Endothelial cell of umbilical vein (primary cell): Measurements from ENCODE around the gene CDH23. TPM values are rescaled to one million over a fixed set of nuclear protein-coding genes. Genes with fewer than 3 reads are reported as not detected.

Experiments
- BruUV-seq: library from RNA; stranded (reverse); fragments of 400-500 nt; replicated peaks from 2 replicates; lab custom pipeline; 2021; lab: Mats Ljungman, UMichigan
- CTCF ChIA-PET: fragments of 300-600, 350-600 bp; sonication (Branson Sonifier 250); formaldehyde crosslinking; loops from one replicate; lab custom pipeline; 2021; ENCODE audit warnings: antibody characterized with exemption, inconsistent platforms; lab: Charles Lee
- POLR2A ChIA-PET: fragments of 300-600, 350-600 bp; sonication (Branson Sonifier 250); formaldehyde crosslinking; loops from one replicate; lab custom pipeline; 2021; ENCODE audit warnings: antibody characterized with exemption, inconsistent platforms; lab: Charles Lee
- DNase-seq: peaks from one replicate; pipeline ENCODE4 v3.0.0-alpha.2; 2011; ENCODE audit warnings: low read depth, low spot score
- FAIRE-seq: peaks from 2 replicates; lab custom pipeline; 2011; peaks lifted over from hg19 to GRCh38; lab: Jason Lieb, UNC
- H2AFZ ChIP-seq: 2 replicates; pipeline ENCODE4 v1.6.0; 2012; ENCODE audit warnings: low read depth, low read length, control low read depth, inconsistent platforms
- H3K27ac ChIP-seq: 2 replicates; pipeline ENCODE4 v1.5.1; 2011; ENCODE audit warnings: low read depth, mild to moderate bottlenecking, control low read depth, low read length, moderate library complexity; ENCODE audit not compliant: insufficient read depth
- H3K27me3 ChIP-seq, 2 experiments: 2 replicates each; pipeline versions ENCODE4 v1.6.0 to v1.6.1; 2011; ENCODE audit warnings: low read length in 2 of 2, mixed read lengths in 1 of 2; ENCODE audit not compliant: control insufficient read depth in 2 of 2, insufficient read depth in 2 of 2
- H3K36me3 ChIP-seq, 2 experiments: 2 replicates in 1 of 2; 3 replicates in 1 of 2; pipeline ENCODE4 v1.5.1; 2011; ENCODE audit warnings: low read length in 2 of 2, mild to moderate bottlenecking in 1 of 2, moderate library complexity in 1 of 2; ENCODE audit not compliant: control insufficient read depth in 2 of 2, insufficient read depth in 2 of 2; ENCODE audit errors: extremely low read depth in 1 of 2
- H3K4me1 ChIP-seq: 3 replicates; pipeline ENCODE4 v1.5.1; 2011; ENCODE audit warnings: mild to moderate bottlenecking, low read length; ENCODE audit not compliant: control insufficient read depth, insufficient read depth; ENCODE audit errors: extremely low read depth
- H3K4me2 ChIP-seq: 2 replicates; pipeline ENCODE4 v1.6.1; 2011; ENCODE audit warnings: low read length, control low read depth, mixed read lengths; ENCODE audit not compliant: insufficient read depth
- H3K4me3 ChIP-seq, 3 experiments: fragments of 200-600 bp in 1 of 3; sonication (generic), shearing (Covaris generic) in 1 of 3; replicated peaks in 1 of 3; 2 replicates each; pipeline ENCODE4 v1.5.1; 2011 to 2016; ENCODE audit warnings: control low read depth in 3 of 3, low read length in 3 of 3, mild to moderate bottlenecking in 2 of 3, inconsistent platforms in 1 of 3, low read depth in 1 of 3, moderate library complexity in 1 of 3; ENCODE audit not compliant: insufficient read depth in 1 of 3
- H3K79me2 ChIP-seq: 2 replicates; pipeline ENCODE4 v1.6.0; 2012; ENCODE audit warnings: low read length, inconsistent platforms; ENCODE audit not compliant: control insufficient read depth, insufficient read depth
- H3K9ac ChIP-seq: replicated peaks from 2 replicates; pipeline ENCODE3; 2011; ENCODE audit warnings: low read length, control low read depth; ENCODE audit not compliant: insufficient read depth; ENCODE audit errors: extremely low read depth
- H3K9me1 ChIP-seq: replicated peaks from 3 replicates; pipeline ENCODE4 v1.6.0; 2011; ENCODE audit warnings: mild to moderate bottlenecking, low read length; ENCODE audit not compliant: control insufficient read depth, insufficient read depth; ENCODE audit errors: extremely low read depth
- H3K9me3 ChIP-seq: replicated peaks from 2 replicates; pipeline ENCODE4 v1.5.1; 2012; ENCODE audit warnings: low read length, inconsistent platforms; ENCODE audit not compliant: control insufficient read depth, insufficient read depth
- H4K20me1 ChIP-seq: replicated peaks from 2 replicates; pipeline ENCODE3; 2011; ENCODE audit warnings: mild to moderate bottlenecking, low read length; ENCODE audit not compliant: control insufficient read depth, insufficient read depth; ENCODE audit errors: extremely low read depth
- EZH2 ChIP-seq: IDR thresholded peaks from 2 replicates; pipeline ENCODE4 v1.6.1; 2012; ENCODE audit warnings: borderline replicate concordance, low read depth, mild to moderate bottlenecking, moderate library complexity, low read length, inconsistent platforms; ENCODE audit not compliant: severe bottlenecking
- FOS ChIP-seq: IDR thresholded peaks from 2 replicates; pipeline ENCODE4 v1.6.1; 2011; ENCODE audit warnings: mild to moderate bottlenecking, low read length, moderate library complexity, borderline replicate concordance; ENCODE audit not compliant: insufficient read depth
- GATA2 ChIP-seq: IDR thresholded peaks from 2 replicates; pipeline ENCODE4 v1.7.0; 2011; ENCODE audit warnings: low read depth, mild to moderate bottlenecking, moderate library complexity, mixed read lengths, low read length; ENCODE audit not compliant: insufficient read length, insufficient read depth
- JUN ChIP-seq: IDR thresholded peaks from 2 replicates; pipeline ENCODE4 v1.6.1; 2011; ENCODE audit warnings: borderline replicate concordance, low read depth; ENCODE audit not compliant: insufficient read length, insufficient read depth
- MYC ChIP-seq: IDR thresholded peaks from one replicate; pipeline ENCODE4 v1.6.1; 2011; ENCODE audit warnings: mild to moderate bottlenecking, low read depth, low read length
- POLR2A ChIP-seq: IDR thresholded peaks from 2 replicates; pipeline ENCODE4 v1.6.1; 2012; ENCODE audit warnings: low read depth, mild to moderate bottlenecking, control low read depth, low read length
- POLR2AphosphoS5 ChIP-seq: IDR thresholded peaks from 2 replicates; pipeline ENCODE4 v1.6.1; 2012; ENCODE audit warnings: low read depth, mild to moderate bottlenecking, control low read depth, low read length, moderate library complexity; ENCODE audit not compliant: insufficient read depth
- dilution Hi-C: fragments of 300-500 bp; cut with MboI; formaldehyde crosslinking; loops from one replicate; pipeline ENCODE4 v1.15.0; 2019; ENCODE audit warnings: low sequenced_read_pairs; ENCODE audit not compliant: extremely low pct_ligation_motif_present
- intact Hi-C: fragments of 100-400 bp; cut with micrococcal nuclease; formaldehyde crosslinking; loops from one replicate; pipeline ENCODE4 v1.10.0; 2022
- polyA plus RNA-seq, 4 experiments: library from polyadenylated mRNA; depleted of rRNA in 3 of 4; stranded (reverse) in 3 of 4; unstranded in 1 of 4; fragments of >200 nt; gene quantifications; 2 replicates each; pipeline versions ENCODE4 v1.2.1 to v1.2.3, GENCODE V29; 2011 to 2012; ENCODE audit warnings: missing spikeins in 1 of 4
- total RNA-seq: library from RNA; stranded (reverse); gene quantifications from 2 replicates; pipeline ENCODE4 v1.2.3, GENCODE V29; 2021
- TF ChIP-seq, protein P1 (sequence below): IDR thresholded peaks from 2 replicates; pipeline ENCODE4 v1.6.1; 2011; ENCODE audit not compliant: insufficient read depth, insufficient read length
- TF ChIP-seq, protein P2 (sequence below), 2 donors: IDR thresholded peaks; 1 replicate in 1 of 2; 2 replicates in 1 of 2; pipeline ENCODE4 v1.5.1; 2011; ENCODE audit warnings: low read length in 2 of 2, mild to moderate bottlenecking in 2 of 2, moderate library complexity in 2 of 2, control low read depth in 1 of 2, inconsistent platforms in 1 of 2, low read depth in 1 of 2; ENCODE audit not compliant: insufficient read depth in 1 of 2; ENCODE audit errors: extremely low read depth in 1 of 2

The CDH23 gene
- total and polyA plus RNA-seq, 2 donors (not counting 3 experiments of a cell fraction or from before 2014, with no cell fraction given), result not detected

DNA sequence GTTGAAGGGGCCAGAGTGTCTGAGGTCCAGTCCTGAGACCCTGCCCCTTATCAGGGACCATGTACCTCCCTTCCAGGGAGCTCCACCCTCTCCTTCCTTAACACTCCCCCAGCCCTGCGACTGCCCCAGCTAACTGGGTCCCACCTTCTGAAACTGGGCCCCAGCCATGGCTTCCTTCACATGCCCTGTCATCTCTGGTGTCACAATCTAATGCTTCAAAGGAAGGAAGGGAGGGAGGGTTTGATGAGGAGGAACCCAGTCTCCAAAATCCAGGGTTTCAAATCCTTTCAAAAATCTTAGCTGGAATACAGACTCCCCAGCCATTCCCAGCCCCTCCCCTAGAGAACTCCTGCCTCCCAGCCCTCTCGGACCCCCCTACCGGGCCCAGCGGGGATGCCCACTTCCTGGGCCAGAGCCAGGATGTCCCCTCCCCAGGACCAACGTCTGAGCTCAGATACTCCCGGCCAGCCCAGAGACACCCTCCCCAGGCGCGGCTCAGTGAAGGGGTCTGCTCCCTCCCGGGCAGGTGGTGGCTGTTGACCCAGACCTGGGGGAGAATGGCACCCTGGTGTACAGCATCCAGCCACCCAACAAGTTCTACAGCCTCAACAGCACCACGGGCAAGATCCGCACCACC is 304.9 kb downstream of the CDH23 start:
- no peaks in the 10 kb centered on the region for H4K20me1 ChIP-seq
- H3K4me3 ChIP-seq, result no peak overlapping the region
- H3K79me2 ChIP-seq, result no peaks in the 10 kb centered on the region
- intact Hi-C loops (no loop called here), dilution Hi-C loops (no loop called here)
- BruUV-seq, result no TSS peak
- H3K4me2 ChIP-seq, result no peak overlapping the region
- FAIRE-seq, result no peak
- H3K27me3 ChIP-seq, result peaks cover 3 to 10% of the 10 kb centered on the region in 2 experiments
- H3K4me1 ChIP-seq, result no peaks in the 10 kb centered on the region
- H2AFZ ChIP-seq, result no peak overlapping the region
- no peaks in the 10 kb centered on the region for H3K9me3 ChIP-seq
- no peak for TF ChIP-seq POLR2AphosphoS5
- no peak for TF ChIP-seq POLR2A
- TF ChIP-seq FOS, result no peak
- POLR2A ChIA-PET, result no interaction called here
- no peak overlapping the region for H3K27ac ChIP-seq
- no peaks in the 10 kb centered on the region for H3K36me3 ChIP-seq
- CTCF ChIA-PET, result interaction anchor here (0.9 to 1.4 kb wide), 2 partner anchors 8 to 383 kb away, joined by 4 to 5 read pairs; partner anchors contain the start of gene SLC29A3
- H3K9me1 ChIP-seq, result no peaks in the 10 kb centered on the region
- H3K9ac ChIP-seq, result no peak overlapping the region
- DNase-seq, result no peak

DNA sequence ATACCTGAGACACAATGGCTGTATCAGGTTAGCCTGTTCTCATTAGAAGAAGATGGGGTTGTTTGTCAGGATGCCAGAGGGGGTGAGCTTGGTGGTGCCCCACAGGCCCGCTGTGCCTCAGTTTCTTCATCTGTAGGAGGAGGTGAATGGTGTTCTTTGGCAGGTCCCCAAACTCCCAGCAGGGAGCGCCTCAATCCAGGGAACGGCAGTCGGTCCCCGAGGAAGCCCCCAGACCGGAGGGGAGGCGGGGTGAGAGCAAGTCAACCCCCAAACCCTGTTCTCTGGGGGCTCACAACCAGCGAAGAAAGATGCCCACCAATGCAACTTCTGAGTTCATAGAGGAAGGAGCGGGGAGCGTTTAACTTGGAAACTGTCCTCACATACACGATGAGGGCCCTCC is 306.9 kb downstream of the CDH23 start:
- POLR2A ChIA-PET, result no interaction called here
- intact Hi-C loops, result no loop called here
- no peak for FAIRE-seq

More for the DNA sequence above, 306.9 kb downstream of the CDH23 start:
- Histone ChIP-seq H3K9me3 (no peaks in the 10 kb centered on the region), H4K20me1 (no peaks in the 10 kb centered on the region), H3K9me1 (no peaks in the 10 kb centered on the region), H3K36me3 (no peaks in the 10 kb centered on the region), H3K4me1 (no peaks in the 10 kb centered on the region), H3K79me2 (no peaks in the 10 kb centered on the region), H3K4me2 (no peak overlapping the region), H2AFZ (no peak overlapping the region), H3K9ac (no peak overlapping the region), H3K4me3 (no peak overlapping the region), H3K27ac (no peak overlapping the region), H3K27me3 (peaks cover under 1 to 10% of the 10 kb centered on the region in 2 experiments)
- CTCF ChIA-PET, result no interaction called here
- DNase-seq, result no peak
- TF ChIP-seq FOS (no peak), MYC (no peak), POLR2A (no peak), JUN (no peak), EZH2 (no peak), POLR2AphosphoS5 (no peak), GATA2 (no peak)
- TF ChIP-seq, protein P1, sequence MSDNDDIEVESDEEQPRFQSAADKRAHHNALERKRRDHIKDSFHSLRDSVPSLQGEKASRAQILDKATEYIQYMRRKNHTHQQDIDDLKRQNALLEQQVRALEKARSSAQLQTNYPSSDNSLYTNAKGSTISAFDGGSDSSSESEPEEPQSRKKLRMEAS, result no peak
- TF ChIP-seq, protein P2, sequence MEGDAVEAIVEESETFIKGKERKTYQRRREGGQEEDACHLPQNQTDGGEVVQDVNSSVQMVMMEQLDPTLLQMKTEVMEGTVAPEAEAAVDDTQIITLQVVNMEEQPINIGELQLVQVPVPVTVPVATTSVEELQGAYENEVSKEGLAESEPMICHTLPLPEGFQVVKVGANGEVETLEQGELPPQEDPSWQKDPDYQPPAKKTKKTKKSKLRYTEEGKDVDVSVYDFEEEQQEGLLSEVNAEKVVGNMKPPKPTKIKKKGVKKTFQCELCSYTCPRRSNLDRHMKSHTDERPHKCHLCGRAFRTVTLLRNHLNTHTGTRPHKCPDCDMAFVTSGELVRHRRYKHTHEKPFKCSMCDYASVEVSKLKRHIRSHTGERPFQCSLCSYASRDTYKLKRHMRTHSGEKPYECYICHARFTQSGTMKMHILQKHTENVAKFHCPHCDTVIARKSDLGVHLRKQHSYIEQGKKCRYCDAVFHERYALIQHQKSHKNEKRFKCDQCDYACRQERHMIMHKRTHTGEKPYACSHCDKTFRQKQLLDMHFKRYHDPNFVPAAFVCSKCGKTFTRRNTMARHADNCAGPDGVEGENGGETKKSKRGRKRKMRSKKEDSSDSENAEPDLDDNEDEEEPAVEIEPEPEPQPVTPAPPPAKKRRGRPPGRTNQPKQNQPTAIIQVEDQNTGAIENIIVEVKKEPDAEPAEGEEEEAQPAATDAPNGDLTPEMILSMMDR (IDR thresholded peaks at IDR 0.05; ENCODE audit: extremely low read depth in 1 of 2, insufficient read depth in 1 of 2, low read depth in 1 of 2, low read length in 2 of 2), result no peak
- dilution Hi-C loops, result no loop called here
- BruUV-seq, result no TSS peak
